MM.1S (cell line): Measurements from ENCODE around the gene EP400.

Experiments
- EZH2 ChIP-seq: fragments of 300-600 bp; sonication (generic); optimal IDR thresholded peaks from 2 replicates; pipeline ENCODE3; 2017; ENCODE audit warnings: low read depth, mild to moderate bottlenecking, antibody characterized with exemption, low read length, mixed read lengths
- EZH2phosphoT487 ChIP-seq: fragments of 300-600 bp; sonication (generic); IDR thresholded peaks from 2 replicates; pipeline ENCODE4 v1.6.1; 2018; ENCODE audit warnings: antibody characterized with exemption, low read length
- TF ChIP-seq, protein P1 (sequence below): fragments of 300-600 bp; sonication (generic); IDR thresholded peaks from 2 replicates; pipeline ENCODE4 v1.5.1; 2016; ENCODE audit warnings: antibody characterized with exemption, low read length, mixed read lengths

- TF ChIP-seq, protein P1, sequence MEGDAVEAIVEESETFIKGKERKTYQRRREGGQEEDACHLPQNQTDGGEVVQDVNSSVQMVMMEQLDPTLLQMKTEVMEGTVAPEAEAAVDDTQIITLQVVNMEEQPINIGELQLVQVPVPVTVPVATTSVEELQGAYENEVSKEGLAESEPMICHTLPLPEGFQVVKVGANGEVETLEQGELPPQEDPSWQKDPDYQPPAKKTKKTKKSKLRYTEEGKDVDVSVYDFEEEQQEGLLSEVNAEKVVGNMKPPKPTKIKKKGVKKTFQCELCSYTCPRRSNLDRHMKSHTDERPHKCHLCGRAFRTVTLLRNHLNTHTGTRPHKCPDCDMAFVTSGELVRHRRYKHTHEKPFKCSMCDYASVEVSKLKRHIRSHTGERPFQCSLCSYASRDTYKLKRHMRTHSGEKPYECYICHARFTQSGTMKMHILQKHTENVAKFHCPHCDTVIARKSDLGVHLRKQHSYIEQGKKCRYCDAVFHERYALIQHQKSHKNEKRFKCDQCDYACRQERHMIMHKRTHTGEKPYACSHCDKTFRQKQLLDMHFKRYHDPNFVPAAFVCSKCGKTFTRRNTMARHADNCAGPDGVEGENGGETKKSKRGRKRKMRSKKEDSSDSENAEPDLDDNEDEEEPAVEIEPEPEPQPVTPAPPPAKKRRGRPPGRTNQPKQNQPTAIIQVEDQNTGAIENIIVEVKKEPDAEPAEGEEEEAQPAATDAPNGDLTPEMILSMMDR = no peak
- TF ChIP-seq EZH2 (no peak), EZH2phosphoT487 (no peak)
Observed at GRCh38 chr12:131928711-131929580, 20.8 kb upstream of the EP400 start, which contains the start of gene PUS1.
